ENCODE data around the gene MGAT3. TPM values are rescaled to one million over a fixed set of nuclear protein-coding genes. Genes with fewer than 3 reads are reported as not detected.
"Not testable (repeated sequence)": the region's sequence is repeated elsewhere in the genome, so short reads cannot be mapped to it uniquely, and the experiment has no call there.

Gene MGAT3
- polyA plus RNA-seq, 1 experiment, result 0.10 TPM

DNA sequence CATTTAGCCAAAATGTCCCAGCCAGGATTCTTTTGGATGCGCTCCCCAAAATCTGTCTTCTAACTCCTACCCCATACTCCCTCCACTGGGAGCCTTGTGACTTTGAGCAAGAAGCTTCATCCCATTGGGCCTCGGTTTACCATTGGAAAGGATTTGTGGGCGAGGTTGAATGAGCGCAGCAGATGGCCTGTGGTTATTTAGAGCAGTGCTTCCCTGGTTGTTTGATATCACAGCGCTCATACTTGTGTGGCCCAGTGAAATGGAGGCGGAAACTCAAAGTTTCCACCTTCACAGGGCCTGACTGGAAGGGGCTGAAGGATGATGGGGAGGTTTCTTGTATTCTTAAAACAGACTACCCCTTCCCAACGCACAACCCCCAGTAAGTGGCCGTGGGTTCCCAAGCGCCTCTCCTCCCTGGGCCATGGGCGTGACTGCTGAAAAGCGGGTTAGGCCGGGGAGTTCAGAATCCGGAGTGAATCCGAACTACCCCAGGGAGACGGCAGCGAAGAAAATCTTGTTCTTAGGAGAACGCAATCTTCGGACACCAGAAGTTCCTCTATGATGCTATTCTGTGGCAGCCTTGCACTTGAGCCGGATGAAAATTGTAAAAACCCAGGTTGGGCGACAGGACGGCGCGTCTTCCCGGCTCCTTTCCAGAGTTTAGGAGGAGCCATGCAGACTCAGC is 62.3 kb downstream of the MGAT3 start:
- CTCF ChIA-PET, result interaction anchor here (1.0 to 2.5 kb wide), 3 partner anchors 10 to 23 kb away, joined by 3 to 11 read pairs (median 10); no protein-coding TSS in a partner anchor
- H3K27me3 ChIP-seq (ENCODE audit: control insufficient read depth, insufficient read depth, low read length), result no peaks in the 10 kb centered on the region
- POLR2A ChIA-PET, result interaction anchor here (0.5 to 2.3 kb wide), 16 partner anchors 8 to 525 kb away, joined by 3 to 45 read pairs (median 8); partner anchors contain the start of genes MIEF1, RPL3, SYNGR1 and TAB1
- TF ChIP-seq, protein P1, sequence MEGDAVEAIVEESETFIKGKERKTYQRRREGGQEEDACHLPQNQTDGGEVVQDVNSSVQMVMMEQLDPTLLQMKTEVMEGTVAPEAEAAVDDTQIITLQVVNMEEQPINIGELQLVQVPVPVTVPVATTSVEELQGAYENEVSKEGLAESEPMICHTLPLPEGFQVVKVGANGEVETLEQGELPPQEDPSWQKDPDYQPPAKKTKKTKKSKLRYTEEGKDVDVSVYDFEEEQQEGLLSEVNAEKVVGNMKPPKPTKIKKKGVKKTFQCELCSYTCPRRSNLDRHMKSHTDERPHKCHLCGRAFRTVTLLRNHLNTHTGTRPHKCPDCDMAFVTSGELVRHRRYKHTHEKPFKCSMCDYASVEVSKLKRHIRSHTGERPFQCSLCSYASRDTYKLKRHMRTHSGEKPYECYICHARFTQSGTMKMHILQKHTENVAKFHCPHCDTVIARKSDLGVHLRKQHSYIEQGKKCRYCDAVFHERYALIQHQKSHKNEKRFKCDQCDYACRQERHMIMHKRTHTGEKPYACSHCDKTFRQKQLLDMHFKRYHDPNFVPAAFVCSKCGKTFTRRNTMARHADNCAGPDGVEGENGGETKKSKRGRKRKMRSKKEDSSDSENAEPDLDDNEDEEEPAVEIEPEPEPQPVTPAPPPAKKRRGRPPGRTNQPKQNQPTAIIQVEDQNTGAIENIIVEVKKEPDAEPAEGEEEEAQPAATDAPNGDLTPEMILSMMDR (IDR thresholded peaks at IDR 0.05; ENCODE audit: low read depth, low read length), result no peak
- DNase-seq (ENCODE audit: low read depth, low spot score), result no peak
- peak overlapping the region; percentile 86 for H3K27ac ChIP-seq (ENCODE audit: low read depth, low read length)
- peak overlapping the region; percentile 87 for H3K4me3 ChIP-seq (ENCODE audit: low read depth, low read length)
- peaks cover 4% of the 10 kb centered on the region; the same call in 1 of the 2 replicates for H3K9me3 ChIP-seq (ENCODE audit: control insufficient read depth, insufficient read depth, low read length)

DNA sequence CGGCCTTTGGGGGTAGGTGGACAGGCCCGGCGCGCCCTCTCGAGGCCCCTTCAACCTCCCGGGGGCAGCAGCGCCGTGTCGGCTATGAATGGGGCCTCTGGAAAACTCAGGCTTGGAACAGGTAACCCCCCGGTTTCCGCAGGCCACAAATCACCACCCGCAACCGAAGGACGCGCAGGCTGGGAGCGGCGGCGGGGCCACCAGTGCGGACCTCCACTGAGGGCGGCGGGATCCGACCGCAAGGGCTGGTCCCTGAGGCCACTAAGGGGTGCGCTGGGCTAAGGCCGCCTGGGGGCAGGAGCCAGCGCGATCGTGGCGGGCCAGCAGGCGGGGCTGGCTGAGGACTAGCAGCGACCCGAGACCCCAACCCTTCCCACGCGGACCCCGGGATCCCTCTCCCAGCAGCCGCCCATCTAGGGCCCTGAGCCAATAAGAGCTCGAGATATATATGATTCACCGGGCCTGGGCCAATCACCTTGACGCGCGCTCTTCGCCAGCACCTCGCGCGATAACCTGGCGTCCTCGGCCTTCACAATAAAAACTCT is 62.9 kb downstream of the MGAT3 start:
- no peak for DNase-seq (ENCODE audit: low read depth, low spot score)
- TF ChIP-seq, protein P1 (IDR thresholded peaks at IDR 0.05; ENCODE audit: low read depth, low read length), result 0 out of 2 replicates have a peak, but pooled peaks have one; percentile 16
- peaks cover 4% of the 10 kb centered on the region; the same call in 1 of the 2 replicates for H3K9me3 ChIP-seq (ENCODE audit: control insufficient read depth, insufficient read depth, low read length)

DNA sequence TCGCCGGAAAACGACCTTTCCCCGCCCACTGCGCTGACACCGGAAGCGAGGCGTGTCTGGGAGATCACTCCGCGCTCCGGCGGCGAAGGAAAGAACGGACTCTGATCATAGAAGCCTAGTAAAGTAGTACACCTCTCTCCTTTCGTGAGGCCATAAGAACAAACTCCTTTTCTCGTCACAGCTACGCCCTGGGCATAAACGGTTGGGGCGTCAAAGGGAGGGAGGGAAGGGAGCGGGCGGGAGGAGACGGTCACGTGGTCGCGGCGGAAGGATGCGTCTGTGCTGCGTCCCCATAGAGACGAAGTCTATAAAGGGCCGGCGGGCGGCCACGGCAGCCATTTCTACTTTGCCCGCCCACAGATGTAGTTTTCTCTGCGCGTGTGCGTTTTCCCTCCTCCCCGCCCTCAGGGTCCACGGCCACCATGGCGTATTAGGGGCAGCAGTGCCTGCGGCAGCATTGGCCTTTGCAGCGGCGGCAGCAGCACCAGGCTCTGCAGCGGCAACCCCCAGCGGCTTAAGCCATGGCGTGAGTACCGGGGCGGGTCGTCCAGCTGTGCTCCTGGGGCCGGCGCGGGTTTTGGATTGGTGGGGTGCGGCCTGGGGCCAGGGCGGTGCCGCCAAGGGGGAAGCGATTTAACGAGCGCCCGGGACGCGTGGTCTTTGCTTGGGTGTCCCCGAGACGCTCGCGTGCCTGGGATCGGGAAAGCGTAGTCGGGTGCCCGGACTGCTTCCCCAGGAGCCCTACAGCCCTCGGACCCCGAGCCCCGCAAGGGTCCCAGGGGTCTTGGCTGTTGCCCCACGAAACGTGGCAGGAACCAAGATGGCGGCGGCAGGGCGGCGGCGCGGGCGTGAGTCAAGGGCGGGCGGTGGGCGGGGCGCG is 63.7 kb downstream of the MGAT3 start, which contains the start of gene ATF4:
TSS of gene ATF4 (plus strand) at position 337 of the 880 bp plus-strand sequence. CDS start 884 bp downstream, outside the sequence.
- Histone ChIP-seq H3K27me3 (ENCODE audit: control insufficient read depth, insufficient read depth, low read length) (no peaks in the 10 kb centered on the region), H3K4me3 (ENCODE audit: low read depth, low read length) (peak within 1 kb of the TSS; percentile 87), H3K27ac (ENCODE audit: low read depth, low read length) (peak within 1 kb of the TSS; percentile 99), H3K9me3 (ENCODE audit: control insufficient read depth, insufficient read depth, low read length) (peaks cover 4% of the 10 kb centered on the region; the same call in 1 of the 2 replicates)
- ChIA-PET POLR2A (interaction anchor here (0.6 to 2.3 kb wide), 24 partner anchors 9 to 674 kb away, joined by 3 to 45 read pairs (median 4); partner anchors contain the start of genes MIEF1, RPL3, RPS19BP1 and SYNGR1), CTCF (interaction anchor here (0.5 to 1.0 kb wide), 4 partner anchors 8 to 354 kb away, joined by 3 to 10 read pairs (median 4); no protein-coding TSS in a partner anchor)
- TF ChIP-seq, protein P1 (IDR thresholded peaks at IDR 0.05; ENCODE audit: low read depth, low read length), result no peak
- peak; percentile 99 for DNase-seq (ENCODE audit: low read depth, low spot score)

More for the DNA sequence above, 62.9 kb downstream of the MGAT3 start:
- Histone ChIP-seq H3K27me3 (ENCODE audit: control insufficient read depth, insufficient read depth, low read length) (no peaks in the 10 kb centered on the region), H3K27ac (ENCODE audit: low read depth, low read length) (peak overlapping the region; percentile 86), H3K4me3 (ENCODE audit: low read depth, low read length) (peak overlapping the region; percentile 87)
- CTCF ChIA-PET, result interaction anchor here (0.5 to 1.0 kb wide), 4 partner anchors 9 to 354 kb away, joined by 3 to 10 read pairs (median 4); no protein-coding TSS in a partner anchor
- POLR2A ChIA-PET, result interaction anchor here (0.5 to 2.3 kb wide), 25 partner anchors 9 to 675 kb away, joined by 3 to 45 read pairs (median 4); partner anchors contain the start of genes MIEF1, RPL3, RPS19BP1 and SYNGR1

DNA sequence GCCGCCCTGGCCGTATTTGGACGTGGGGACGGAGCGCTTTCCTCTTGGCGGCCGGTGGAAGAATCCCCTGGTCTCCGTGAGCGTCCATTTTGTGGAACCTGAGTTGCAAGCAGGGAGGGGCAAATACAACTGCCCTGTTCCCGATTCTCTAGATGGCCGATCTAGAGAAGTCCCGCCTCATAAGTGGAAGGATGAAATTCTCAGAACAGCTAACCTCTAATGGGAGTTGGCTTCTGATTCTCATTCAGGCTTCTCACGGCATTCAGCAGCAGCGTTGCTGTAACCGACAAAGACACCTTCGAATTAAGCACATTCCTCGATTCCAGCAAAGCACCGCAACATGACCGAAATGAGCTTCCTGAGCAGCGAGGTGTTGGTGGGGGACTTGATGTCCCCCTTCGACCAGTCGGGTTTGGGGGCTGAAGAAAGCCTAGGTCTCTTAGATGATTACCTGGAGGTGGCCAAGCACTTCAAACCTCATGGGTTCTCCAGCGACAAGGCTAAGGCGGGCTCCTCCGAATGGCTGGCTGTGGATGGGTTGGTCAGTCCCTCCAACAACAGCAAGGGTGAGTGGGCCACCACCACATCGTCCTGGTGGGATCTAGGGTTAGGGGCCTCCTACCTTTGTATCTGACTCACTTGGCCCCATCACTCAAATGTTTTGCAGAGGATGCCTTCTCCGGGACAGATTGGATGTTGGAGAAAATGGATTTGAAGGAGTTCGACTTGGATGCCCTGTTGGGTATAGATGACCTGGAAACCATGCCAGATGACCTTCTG is 64.5 kb downstream of the MGAT3 start:
- CTCF ChIA-PET, result not testable (repeated sequence)

DNA sequence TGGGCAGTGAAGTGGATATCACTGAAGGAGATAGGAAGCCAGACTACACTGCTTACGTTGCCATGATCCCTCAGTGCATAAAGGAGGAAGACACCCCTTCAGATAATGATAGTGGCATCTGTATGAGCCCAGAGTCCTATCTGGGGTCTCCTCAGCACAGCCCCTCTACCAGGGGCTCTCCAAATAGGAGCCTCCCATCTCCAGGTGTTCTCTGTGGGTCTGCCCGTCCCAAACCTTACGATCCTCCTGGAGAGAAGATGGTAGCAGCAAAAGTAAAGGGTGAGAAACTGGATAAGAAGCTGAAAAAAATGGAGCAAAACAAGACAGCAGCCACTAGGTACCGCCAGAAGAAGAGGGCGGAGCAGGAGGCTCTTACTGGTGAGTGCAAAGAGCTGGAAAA is 65.3 kb downstream of the MGAT3 start:
- POLR2A ChIA-PET, result interaction anchor here (1.2 to 2.3 kb wide), 5 partner anchors 20 to 522 kb away, joined by 3 to 29 read pairs (median 7); partner anchors contain the start of genes MIEF1 and RPL3
- CTCF ChIA-PET, result not testable (repeated sequence)

More for the DNA sequence above, 64.5 kb downstream of the MGAT3 start:
- DNase-seq (ENCODE audit: low read depth, low spot score); H3K27me3 ChIP-seq (ENCODE audit: control insufficient read depth, insufficient read depth, low read length); H3K9me3 ChIP-seq (ENCODE audit: control insufficient read depth, insufficient read depth, low read length): not testable (repeated sequence)
- H3K27ac ChIP-seq (ENCODE audit: low read depth, low read length), result peak overlapping the region; percentile 31
- peak overlapping the region; percentile 87 for H3K4me3 ChIP-seq (ENCODE audit: low read depth, low read length)
- POLR2A ChIA-PET, result interaction anchor here (1.7 to 2.3 kb wide), 4 partner anchors 9 to 203 kb away, joined by 18 to 45 read pairs (median 42); partner anchors contain the start of genes MIEF1 and RPL3

More for the DNA sequence above, 65.3 kb downstream of the MGAT3 start:
- H3K27me3 ChIP-seq (ENCODE audit: control insufficient read depth, insufficient read depth, low read length); H3K27ac ChIP-seq (ENCODE audit: low read depth, low read length); H3K9me3 ChIP-seq (ENCODE audit: control insufficient read depth, insufficient read depth, low read length); DNase-seq (ENCODE audit: low read depth, low spot score): not testable (repeated sequence)
- peak overlapping the region; percentile 87 for H3K4me3 ChIP-seq (ENCODE audit: low read depth, low read length)
